Keratinocyte (primary cell): ENCODE data around the gene TRAP1. TPM values are rescaled to one million over a fixed set of nuclear protein-coding genes. Genes with fewer than 3 reads are reported as not detected.

Experiments used
- DNase-seq: peaks from one replicate; pipeline ENCODE4 v3.0.0-alpha.2; 2011; ENCODE audit warnings: low read depth, missing footprints, low spot score
- FAIRE-seq: peaks from 2 replicates; lab custom pipeline; 2011; peaks lifted over from hg19 to GRCh38; lab: Jason Lieb, UNC
- H2AFZ ChIP-seq: 2 replicates; pipeline ENCODE4 v1.6.0; 2012; ENCODE audit warnings: low read length, control low read depth, inconsistent platforms; ENCODE audit not compliant: control insufficient read depth
- H3K27ac ChIP-seq: 2 replicates; pipeline ENCODE4 v1.5.1; 2011; ENCODE audit warnings: low read length; ENCODE audit not compliant: control insufficient read depth, insufficient read depth
- H3K27me3 ChIP-seq: 3 replicates; pipeline ENCODE4 v1.6.0; 2011; ENCODE audit warnings: low read length; ENCODE audit not compliant: control insufficient read depth, insufficient read depth; ENCODE audit errors: extremely low read depth
- H3K36me3 ChIP-seq, 2 experiments: 2 replicates in 1 of 2; 3 replicates in 1 of 2; pipeline ENCODE4 v1.5.1; 2011; ENCODE audit warnings: low read length in 2 of 2, mild to moderate bottlenecking in 1 of 2; ENCODE audit not compliant: control insufficient read depth in 2 of 2, insufficient read depth in 2 of 2; ENCODE audit errors: extremely low read depth in 1 of 2
- H3K4me1 ChIP-seq: 3 replicates; pipeline ENCODE4 v1.5.1; 2011; ENCODE audit warnings: low read length; ENCODE audit not compliant: control insufficient read depth, insufficient read depth; ENCODE audit errors: extremely low read depth
- H3K4me2 ChIP-seq: 3 replicates; pipeline ENCODE4 v1.6.0; 2011; ENCODE audit warnings: low read depth, low read length; ENCODE audit not compliant: control insufficient read depth, insufficient read depth; ENCODE audit errors: extremely low read depth
- H3K4me3 ChIP-seq, 3 experiments: fragments of 200-600 bp in 1 of 3; sonication (generic) in 1 of 3; 2 replicates in 2 of 3; 3 replicates in 1 of 3; pipeline ENCODE4 v1.5.1; 2011 to 2016; ENCODE audit warnings: low read length in 3 of 3, mild to moderate bottlenecking in 3 of 3, control low read depth in 2 of 3, inconsistent platforms in 1 of 3, low read depth in 1 of 3, mixed read lengths in 1 of 3, mixed run types in 1 of 3, moderate library complexity in 1 of 3; ENCODE audit not compliant: control insufficient read depth in 2 of 3, insufficient read depth in 2 of 3; ENCODE audit errors: extremely low read depth in 1 of 3
- H3K79me2 ChIP-seq: 2 replicates; pipeline ENCODE4 v1.6.0; 2012; ENCODE audit warnings: low read length; ENCODE audit not compliant: control insufficient read depth, insufficient read depth
- H3K9ac ChIP-seq: 3 replicates; pipeline ENCODE4 v1.6.0; 2011; ENCODE audit warnings: low read length; ENCODE audit not compliant: control insufficient read depth, insufficient read depth; ENCODE audit errors: extremely low read depth
- H3K9me1 ChIP-seq: 3 replicates; pipeline ENCODE4 v1.6.0; 2011; ENCODE audit warnings: low read length; ENCODE audit not compliant: control insufficient read depth, insufficient read depth; ENCODE audit errors: extremely low read depth
- H3K9me3 ChIP-seq: 2 replicates; pipeline ENCODE4 v1.5.1; 2012; ENCODE audit warnings: low read depth, low read length; ENCODE audit not compliant: control insufficient read depth
- H4K20me1 ChIP-seq: 3 replicates; pipeline ENCODE4 v1.6.0; 2011; ENCODE audit warnings: low read length; ENCODE audit not compliant: control insufficient read depth, insufficient read depth; ENCODE audit errors: extremely low read depth
- EZH2 ChIP-seq: IDR thresholded peaks from one replicate; pipeline ENCODE4 v1.6.1; 2012; ENCODE audit warnings: inconsistent platforms, mild to moderate bottlenecking, low read length, moderate library complexity
- dilution Hi-C: fragments of 300-500 bp; cut with MboI; formaldehyde crosslinking; loops from one replicate; pipeline ENCODE4 v1.7.0; 2020; ENCODE audit warnings: low sequenced_read_pairs; ENCODE audit not compliant: extremely low pct_ligation_motif_present
- polyA plus RNA-seq, 5 experiments: library from polyadenylated mRNA; depleted of rRNA in 3 of 5; stranded (reverse) in 3 of 5; stranded (forward) in 1 of 5; unstranded in 1 of 5; fragments of >200 nt; gene quantifications; 1 replicate in 1 of 5; 2 replicates in 3 of 5; 3 replicates in 1 of 5; pipeline versions ENCODE4 v1.2.1 to v1.2.3, GENCODE V29; 2011 to 2012; ENCODE audit warnings: missing spikeins in 2 of 5, low read depth in 1 of 5, low replicate concordance in 1 of 5
- TF ChIP-seq, protein P1 (sequence below), 3 experiments: IDR thresholded peaks in 1 of 3; conservative IDR thresholded peaks in 1 of 3; optimal IDR thresholded peaks in 1 of 3; 2 replicates in 2 of 3; 3 replicates in 1 of 3; pipeline versions ENCODE3 to v1.5.1; 2011; ENCODE audit warnings: low read length in 3 of 3, mild to moderate bottlenecking in 3 of 3, moderate library complexity in 2 of 3, control low read depth in 1 of 3, inconsistent platforms in 1 of 3; ENCODE audit not compliant: insufficient read depth in 2 of 3; ENCODE audit errors: extremely low read depth in 1 of 3

Gene TRAP1
- polyA plus RNA-seq, 1 donor (not counting 4 experiments of a cell fraction or from before 2014, with no cell fraction given) = 106 TPM

DNA sequence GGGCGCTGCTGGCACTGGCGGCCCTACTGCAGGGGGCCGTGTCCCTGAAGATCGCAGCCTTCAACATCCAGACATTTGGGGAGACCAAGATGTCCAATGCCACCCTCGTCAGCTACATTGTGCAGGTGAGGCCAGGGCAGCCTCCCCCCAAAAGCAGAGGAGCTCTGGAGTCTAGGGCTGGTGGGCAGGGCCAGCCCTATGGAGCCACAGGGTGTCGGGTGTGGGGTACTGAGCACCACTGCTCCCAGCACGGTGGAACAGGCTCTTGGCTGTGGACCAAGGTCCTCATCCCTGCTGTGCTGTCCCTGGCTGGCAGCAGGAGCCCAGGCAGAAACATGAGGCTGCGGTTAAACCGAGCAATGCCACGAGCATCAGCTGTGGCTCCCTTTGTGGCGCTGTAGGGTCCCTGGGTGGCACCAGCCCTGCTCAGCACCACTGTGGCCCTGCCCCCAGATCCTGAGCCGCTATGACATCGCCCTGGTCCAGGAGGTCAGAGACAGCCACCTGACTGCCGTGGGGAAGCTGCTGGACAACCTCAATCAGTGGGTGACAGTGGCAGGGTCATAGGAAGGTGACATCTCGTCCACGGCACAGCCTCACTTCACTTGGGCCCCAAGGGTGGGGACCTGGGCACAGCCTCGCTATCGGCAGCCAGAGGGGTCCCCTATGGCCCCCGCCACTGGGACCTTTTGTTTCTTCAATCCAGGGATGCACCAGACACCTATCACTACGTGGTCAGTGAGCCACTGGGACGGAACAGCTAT is 61.7 kb downstream of the TRAP1 start:
- FAIRE-seq (no peak), DNase-seq (no peak)
- Histone ChIP-seq H4K20me1 (peaks cover 4% of the 10 kb centered on the region), H3K36me3 (peaks cover 27 to 31% of the 10 kb centered on the region in 2 experiments), H3K4me3 (no peak overlapping the region), H3K9me3 (no peaks in the 10 kb centered on the region), H3K9me1 (no peaks in the 10 kb centered on the region), H3K9ac (no peak overlapping the region), H3K4me1 (no peaks in the 10 kb centered on the region), H2AFZ (no peak overlapping the region), H3K4me2 (no peak overlapping the region), H3K27me3 (no peaks in the 10 kb centered on the region), H3K27ac (no peak overlapping the region), H3K79me2 (no peaks in the 10 kb centered on the region)
- dilution Hi-C loops = no loop called here
- TF ChIP-seq, protein P1, sequence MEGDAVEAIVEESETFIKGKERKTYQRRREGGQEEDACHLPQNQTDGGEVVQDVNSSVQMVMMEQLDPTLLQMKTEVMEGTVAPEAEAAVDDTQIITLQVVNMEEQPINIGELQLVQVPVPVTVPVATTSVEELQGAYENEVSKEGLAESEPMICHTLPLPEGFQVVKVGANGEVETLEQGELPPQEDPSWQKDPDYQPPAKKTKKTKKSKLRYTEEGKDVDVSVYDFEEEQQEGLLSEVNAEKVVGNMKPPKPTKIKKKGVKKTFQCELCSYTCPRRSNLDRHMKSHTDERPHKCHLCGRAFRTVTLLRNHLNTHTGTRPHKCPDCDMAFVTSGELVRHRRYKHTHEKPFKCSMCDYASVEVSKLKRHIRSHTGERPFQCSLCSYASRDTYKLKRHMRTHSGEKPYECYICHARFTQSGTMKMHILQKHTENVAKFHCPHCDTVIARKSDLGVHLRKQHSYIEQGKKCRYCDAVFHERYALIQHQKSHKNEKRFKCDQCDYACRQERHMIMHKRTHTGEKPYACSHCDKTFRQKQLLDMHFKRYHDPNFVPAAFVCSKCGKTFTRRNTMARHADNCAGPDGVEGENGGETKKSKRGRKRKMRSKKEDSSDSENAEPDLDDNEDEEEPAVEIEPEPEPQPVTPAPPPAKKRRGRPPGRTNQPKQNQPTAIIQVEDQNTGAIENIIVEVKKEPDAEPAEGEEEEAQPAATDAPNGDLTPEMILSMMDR (optimal IDR thresholded peaks at IDR 0.05 in 1 of 3, IDR thresholded peaks at IDR 0.05 in 1 of 3, conservative IDR thresholded peaks at IDR 0.05 in 1 of 3; ENCODE audit: extremely low read depth in 1 of 3, insufficient read depth in 2 of 3, low read length in 3 of 3) = no peak
- no peak for TF ChIP-seq EZH2

GRCh38 chr16:3655030-3655395 is 62.3 kb downstream of the TRAP1 start:
- H3K9ac ChIP-seq = no peak overlapping the region
- H3K27ac ChIP-seq = no peak overlapping the region
- no peaks in the 10 kb centered on the region for H3K27me3 ChIP-seq
- dilution Hi-C loops = no loop called here
- no peak overlapping the region for H3K4me3 ChIP-seq
- no peaks in the 10 kb centered on the region for H3K79me2 ChIP-seq
- DNase-seq (no peak), FAIRE-seq (no peak)
- H4K20me1 ChIP-seq = peaks cover 4% of the 10 kb centered on the region
- no peak overlapping the region for H3K4me2 ChIP-seq
- TF ChIP-seq EZH2 = no peak
- H3K9me3 ChIP-seq = no peaks in the 10 kb centered on the region
- H3K9me1 ChIP-seq = no peaks in the 10 kb centered on the region
- H2AFZ ChIP-seq = no peak overlapping the region
- no peaks in the 10 kb centered on the region for H3K4me1 ChIP-seq
- peaks cover 21 to 28% of the 10 kb centered on the region in 2 experiments for H3K36me3 ChIP-seq
